ENCODE results near the gene CENPP.
A peak's percentile ranks its signal among the peaks of the same experiment; 100 is the strongest.

The CENPP gene

GRCh38 chr9:92655896-92656536 lies 330.3 kb downstream of the CENPP start:
- Mint-ChIP-seq H3K4me1 (ENCODE audit: low read depth) (no peaks in the 10 kb centered on the region), H3K9me3 (no peaks in the 10 kb centered on the region), H3K4me3 (no peak overlapping the region), H3K27ac (no peak overlapping the region), H3K27me3 (ENCODE audit: low read depth) (no peaks in the 10 kb centered on the region), H3K36me3 (ENCODE audit: low read depth) (peaks cover 16% of the 10 kb centered on the region)
- no peak for DNase-seq (ENCODE audit: low spot score)

GRCh38 chr9:92656537-92656925 lies 330.8 kb downstream of the CENPP start:
- DNase-seq (ENCODE audit: low spot score): no peak

GRCh38 chr9:92657296-92658094 lies 331.7 kb downstream of the CENPP start:
- Mint-ChIP-seq H3K27ac (no peak overlapping the region), H3K9me3 (no peaks in the 10 kb centered on the region), H3K4me3 (no peak overlapping the region), H3K27me3 (ENCODE audit: low read depth) (no peaks in the 10 kb centered on the region), H3K4me1 (ENCODE audit: low read depth) (peaks cover 2% of the 10 kb centered on the region), H3K36me3 (ENCODE audit: low read depth) (peaks cover 16% of the 10 kb centered on the region)
- DNase-seq (ENCODE audit: low spot score): no peak

More at GRCh38 chr9:92656537-92656925, 330.8 kb downstream of the CENPP start:
- Mint-ChIP-seq H3K4me1 (ENCODE audit: low read depth) (peaks cover 1% of the 10 kb centered on the region), H3K36me3 (ENCODE audit: low read depth) (peaks cover 16% of the 10 kb centered on the region), H3K27ac (no peak overlapping the region), H3K27me3 (ENCODE audit: low read depth) (no peaks in the 10 kb centered on the region), H3K9me3 (no peaks in the 10 kb centered on the region), H3K4me3 (no peak overlapping the region)

- Mint-ChIP-seq H3K27me3 (ENCODE audit: low read depth) (no peaks in the 10 kb centered on the region), H3K36me3 (ENCODE audit: low read depth) (peaks cover 16% of the 10 kb centered on the region), H3K4me1 (ENCODE audit: low read depth) (peaks cover 2% of the 10 kb centered on the region), H3K9me3 (no peaks in the 10 kb centered on the region), H3K27ac (no peak overlapping the region), H3K4me3 (no peak overlapping the region)
- no peak for DNase-seq (ENCODE audit: low spot score)
These were observed 332.4 kb downstream of the CENPP start for GRCh38 chr9:92658176-92658575.

GRCh38 chr9:92658611-92659010 lies 332.9 kb downstream of the CENPP start:
- Mint-ChIP-seq H3K4me3 (no peak overlapping the region), H3K36me3 (ENCODE audit: low read depth) (peaks cover 16% of the 10 kb centered on the region), H3K4me1 (ENCODE audit: low read depth) (peaks cover 5% of the 10 kb centered on the region), H3K27me3 (ENCODE audit: low read depth) (no peaks in the 10 kb centered on the region), H3K27ac (no peak overlapping the region), H3K9me3 (no peaks in the 10 kb centered on the region)
- DNase-seq (ENCODE audit: low spot score): no peak

GRCh38 chr9:92659601-92660000 lies 333.8 kb downstream of the CENPP start:
- no peak for DNase-seq (ENCODE audit: low spot score)
- H3K4me3 Mint-ChIP-seq: no peak overlapping the region
- no peaks in the 10 kb centered on the region for H3K27me3 Mint-ChIP-seq (ENCODE audit: low read depth)
- H3K9me3 Mint-ChIP-seq: no peaks in the 10 kb centered on the region
- peaks cover 16% of the 10 kb centered on the region for H3K36me3 Mint-ChIP-seq (ENCODE audit: low read depth)
- H3K27ac Mint-ChIP-seq: no peak overlapping the region
- H3K4me1 Mint-ChIP-seq (ENCODE audit: low read depth): peaks cover 6% of the 10 kb centered on the region

- Mint-ChIP-seq H3K4me1 (ENCODE audit: low read depth) (peaks cover 12% of the 10 kb centered on the region), H3K9me3 (no peaks in the 10 kb centered on the region), H3K27me3 (ENCODE audit: low read depth) (no peaks in the 10 kb centered on the region), H3K27ac (no peak overlapping the region), H3K36me3 (ENCODE audit: low read depth) (peaks cover 15% of the 10 kb centered on the region), H3K4me3 (no peak overlapping the region)
- DNase-seq (ENCODE audit: low spot score): no peak
These were observed 334.5 kb downstream of the CENPP start for GRCh38 chr9:92660266-92660665.

- no peak for DNase-seq (ENCODE audit: low spot score)
- Mint-ChIP-seq H3K36me3 (ENCODE audit: low read depth) (peaks cover 13% of the 10 kb centered on the region), H3K27me3 (ENCODE audit: low read depth) (no peaks in the 10 kb centered on the region), H3K27ac (no peak overlapping the region), H3K4me1 (ENCODE audit: low read depth) (peaks cover 17% of the 10 kb centered on the region), H3K4me3 (no peak overlapping the region), H3K9me3 (no peaks in the 10 kb centered on the region)
These were observed 335.4 kb downstream of the CENPP start for GRCh38 chr9:92661127-92661526.

GRCh38 chr9:92661743-92662142 lies 336.0 kb downstream of the CENPP start:
- Mint-ChIP-seq H3K27ac (no peak overlapping the region), H3K9me3 (no peaks in the 10 kb centered on the region), H3K4me1 (ENCODE audit: low read depth) (peaks cover 18% of the 10 kb centered on the region), H3K4me3 (no peak overlapping the region), H3K27me3 (ENCODE audit: low read depth) (no peaks in the 10 kb centered on the region), H3K36me3 (ENCODE audit: low read depth) (peaks cover 10% of the 10 kb centered on the region)
- DNase-seq (ENCODE audit: low spot score): no peak

- Mint-ChIP-seq H3K27me3 (ENCODE audit: low read depth) (no peaks in the 10 kb centered on the region), H3K4me3 (no peak overlapping the region), H3K9me3 (no peaks in the 10 kb centered on the region), H3K36me3 (ENCODE audit: low read depth) (peaks cover 15% of the 10 kb centered on the region), H3K27ac (no peak overlapping the region), H3K4me1 (ENCODE audit: low read depth) (peaks cover 27% of the 10 kb centered on the region)
- no peak for DNase-seq (ENCODE audit: low spot score)
These were observed 337.4 kb downstream of the CENPP start for GRCh38 chr9:92663126-92663525.

- H3K27ac Mint-ChIP-seq: no peak overlapping the region
- peaks cover 18% of the 10 kb centered on the region for H3K36me3 Mint-ChIP-seq (ENCODE audit: low read depth)
- no peaks in the 10 kb centered on the region for H3K9me3 Mint-ChIP-seq
- no peak for DNase-seq (ENCODE audit: low spot score)
- H3K4me3 Mint-ChIP-seq: no peak overlapping the region
- H3K4me1 Mint-ChIP-seq (ENCODE audit: low read depth): peaks cover 35% of the 10 kb centered on the region
- no peaks in the 10 kb centered on the region for H3K27me3 Mint-ChIP-seq (ENCODE audit: low read depth)
These were observed 338.2 kb downstream of the CENPP start for GRCh38 chr9:92663951-92664350.

- Mint-ChIP-seq H3K9me3 (no peaks in the 10 kb centered on the region), H3K36me3 (ENCODE audit: low read depth) (peaks cover 21% of the 10 kb centered on the region), H3K27me3 (ENCODE audit: low read depth) (no peaks in the 10 kb centered on the region), H3K4me1 (ENCODE audit: low read depth) (peaks cover 38% of the 10 kb centered on the region), H3K4me3 (peak overlapping the region; percentile 20), H3K27ac (peak overlapping the region; percentile 73)
- DNase-seq (ENCODE audit: low spot score): peak; percentile 15
These were observed 338.8 kb downstream of the CENPP start for GRCh38 chr9:92664394-92665152.

GRCh38 chr9:92665836-92666235 lies 340.1 kb downstream of the CENPP start:
- Mint-ChIP-seq H3K27me3 (ENCODE audit: low read depth) (no peaks in the 10 kb centered on the region), H3K36me3 (ENCODE audit: low read depth) (peaks cover 21% of the 10 kb centered on the region), H3K4me3 (no peak overlapping the region), H3K9me3 (no peaks in the 10 kb centered on the region), H3K4me1 (ENCODE audit: low read depth) (peaks cover 38% of the 10 kb centered on the region), H3K27ac (peak overlapping the region; percentile 8)
- no peak for DNase-seq (ENCODE audit: low spot score)

GRCh38 chr9:92666236-92666635 lies 340.5 kb downstream of the CENPP start:
- Mint-ChIP-seq H3K4me3 (no peak overlapping the region), H3K4me1 (ENCODE audit: low read depth) (peaks cover 39% of the 10 kb centered on the region), H3K27ac (peak overlapping the region; percentile 8), H3K9me3 (no peaks in the 10 kb centered on the region), H3K27me3 (ENCODE audit: low read depth) (no peaks in the 10 kb centered on the region), H3K36me3 (ENCODE audit: low read depth) (peaks cover 21% of the 10 kb centered on the region)
- no peak for DNase-seq (ENCODE audit: low spot score)

Data from T-helper 2 cell treated with Interferon-gamma antibody and Interleukin-4, amounts not matched to agents 5 μg/mL and 100 μg/mL, for 36 hours (primary cell).